ENCODE data around the gene SCAF1. TPM values are rescaled to one million over a fixed set of nuclear protein-coding genes. Genes with fewer than 3 reads are reported as not detected.

Gene SCAF1
- total and polyA plus RNA-seq, 9 of the 15 experiments (the other 6 are each of a cell fraction or from before 2014, with no cell fraction given): 0.20 to 79.0 (median 4.9) TPM

- TF ChIP-seq TAF15 (IDR thresholded peaks at IDR 0.05; ENCODE audit: low read depth, low read length): no peak
- TF ChIP-seq GTF2A2 (tag; IDR thresholded peaks at IDR 0.05): peak; percentile 69
- TF ChIP-seq MECOM (CRISPR knock-in tag; IDR thresholded peaks at IDR 0.05): no peak
- TF ChIP-seq HEY1 (CRISPR knock-in tag; IDR thresholded peaks at IDR 0.05; ENCODE audit: borderline replicate concordance): no peak
- TF ChIP-seq FOS (IDR thresholded peaks at IDR 0.05; ENCODE audit: extremely low read depth, insufficient read length): no peak
- TF ChIP-seq, protein P1, sequence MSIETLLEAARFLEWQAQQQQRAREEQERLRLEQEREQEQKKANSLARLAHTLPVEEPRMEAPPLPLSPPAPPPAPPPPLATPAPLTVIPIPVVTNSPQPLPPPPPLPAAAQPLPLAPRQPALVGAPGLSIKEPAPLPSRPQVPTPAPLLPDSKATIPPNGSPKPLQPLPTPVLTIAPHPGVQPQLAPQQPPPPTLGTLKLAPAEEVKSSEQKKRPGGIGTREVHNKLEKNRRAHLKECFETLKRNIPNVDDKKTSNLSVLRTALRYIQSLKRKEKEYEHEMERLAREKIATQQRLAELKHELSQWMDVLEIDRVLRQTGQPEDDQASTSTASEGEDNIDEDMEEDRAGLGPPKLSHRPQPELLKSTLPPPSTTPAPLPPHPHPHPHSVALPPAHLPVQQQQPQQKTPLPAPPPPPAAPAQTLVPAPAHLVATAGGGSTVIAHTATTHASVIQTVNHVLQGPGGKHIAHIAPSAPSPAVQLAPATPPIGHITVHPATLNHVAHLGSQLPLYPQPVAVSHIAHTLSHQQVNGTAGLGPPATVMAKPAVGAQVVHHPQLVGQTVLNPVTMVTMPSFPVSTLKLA (conservative IDR thresholded peaks at IDR 0.05): peak; percentile 100
- no peak for TF ChIP-seq ZKSCAN3 (CRISPR knock-in tag; IDR thresholded peaks at IDR 0.05)
- TF ChIP-seq, protein P2, sequence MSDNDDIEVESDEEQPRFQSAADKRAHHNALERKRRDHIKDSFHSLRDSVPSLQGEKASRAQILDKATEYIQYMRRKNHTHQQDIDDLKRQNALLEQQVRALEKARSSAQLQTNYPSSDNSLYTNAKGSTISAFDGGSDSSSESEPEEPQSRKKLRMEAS (CRISPR knock-in tag; IDR thresholded peaks at IDR 0.05): peak; percentile 96
- peak; percentile 94 for TF ChIP-seq MXI1 (IDR thresholded peaks at IDR 0.05; ENCODE audit: low read depth, low read length)
- no peak for TF ChIP-seq CCAR2 (IDR thresholded peaks at IDR 0.05; ENCODE audit: low read depth, low read length)
- TF ChIP-seq E2F3 (CRISPR knock-in tag; IDR thresholded peaks at IDR 0.05): peak; percentile 76; the same call in 1 of the 2 replicates
- TF ChIP-seq ARID4B (CRISPR knock-in tag; IDR thresholded peaks at IDR 0.05): peak; percentile 95
- TF ChIP-seq, protein P3, sequence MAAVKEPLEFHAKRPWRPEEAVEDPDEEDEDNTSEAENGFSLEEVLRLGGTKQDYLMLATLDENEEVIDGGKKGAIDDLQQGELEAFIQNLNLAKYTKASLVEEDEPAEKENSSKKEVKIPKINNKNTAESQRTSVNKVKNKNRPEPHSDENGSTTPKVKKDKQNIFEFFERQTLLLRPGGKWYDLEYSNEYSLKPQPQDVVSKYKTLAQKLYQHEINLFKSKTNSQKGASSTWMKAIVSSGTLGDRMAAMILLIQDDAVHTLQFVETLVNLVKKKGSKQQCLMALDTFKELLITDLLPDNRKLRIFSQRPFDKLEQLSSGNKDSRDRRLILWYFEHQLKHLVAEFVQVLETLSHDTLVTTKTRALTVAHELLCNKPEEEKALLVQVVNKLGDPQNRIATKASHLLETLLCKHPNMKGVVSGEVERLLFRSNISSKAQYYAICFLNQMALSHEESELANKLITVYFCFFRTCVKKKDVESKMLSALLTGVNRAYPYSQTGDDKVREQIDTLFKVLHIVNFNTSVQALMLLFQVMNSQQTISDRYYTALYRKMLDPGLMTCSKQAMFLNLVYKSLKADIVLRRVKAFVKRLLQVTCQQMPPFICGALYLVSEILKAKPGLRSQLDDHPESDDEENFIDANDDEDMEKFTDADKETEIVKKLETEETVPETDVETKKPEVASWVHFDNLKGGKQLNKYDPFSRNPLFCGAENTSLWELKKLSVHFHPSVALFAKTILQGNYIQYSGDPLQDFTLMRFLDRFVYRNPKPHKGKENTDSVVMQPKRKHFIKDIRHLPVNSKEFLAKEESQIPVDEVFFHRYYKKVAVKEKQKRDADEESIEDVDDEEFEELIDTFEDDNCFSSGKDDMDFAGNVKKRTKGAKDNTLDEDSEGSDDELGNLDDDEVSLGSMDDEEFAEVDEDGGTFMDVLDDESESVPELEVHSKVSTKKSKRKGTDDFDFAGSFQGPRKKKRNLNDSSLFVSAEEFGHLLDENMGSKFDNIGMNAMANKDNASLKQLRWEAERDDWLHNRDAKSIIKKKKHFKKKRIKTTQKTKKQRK (IDR thresholded peaks at IDR 0.05; ENCODE audit: borderline replicate concordance, low read depth, low read length): no peak
- TF ChIP-seq MLX (CRISPR knock-in tag; conservative IDR thresholded peaks at IDR 0.05): no peak
- TF ChIP-seq ZNF512 (tag; IDR thresholded peaks at IDR 0.05): no peak
Observed at GRCh38 chr19:49677231-49677900, 35.4 kb downstream of the SCAF1 start, which contains the start of gene PRMT1 (continued).

Measured in K562 (cell line).